Measurements from ENCODE around the gene DCAF7.
A peak's percentile ranks its signal among the peaks of the same experiment; 100 is the strongest.

DCAF7 gene

GRCh38 chr17:63631062-63631461 is 80.8 kb downstream of the DCAF7 start:
- DNase-seq (ENCODE audit: low read depth): no peak
- H3K4me3 ChIP-seq (ENCODE audit: low read length): no peak overlapping the region
- TF ChIP-seq CTCF (conservative IDR thresholded peaks at IDR 0.05; ENCODE audit: low read length): no peak

DNA sequence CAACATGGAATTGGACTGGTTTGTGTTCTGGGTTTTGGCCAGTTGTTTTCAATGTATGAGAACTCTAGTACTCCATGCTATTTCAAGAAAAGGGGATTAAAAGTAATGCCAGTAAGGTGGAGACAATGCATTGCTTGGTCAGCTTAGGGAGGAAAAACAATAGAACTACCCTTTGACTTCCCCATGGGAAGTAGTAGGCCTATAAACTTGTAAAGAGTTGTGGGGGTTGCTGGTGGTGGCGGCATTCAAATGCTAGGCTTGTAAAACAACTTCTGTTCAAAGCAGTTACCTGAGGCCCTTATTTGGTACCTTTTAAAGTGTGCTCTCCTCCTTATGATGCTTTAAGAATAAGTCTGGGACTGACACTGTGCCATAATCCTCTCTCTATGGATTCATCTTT is 81.3 kb downstream of the DCAF7 start:
- TF ChIP-seq CTCF (conservative IDR thresholded peaks at IDR 0.05; ENCODE audit: low read length): no peak
- DNase-seq (ENCODE audit: low read depth): no peak
- no peak overlapping the region for H3K4me3 ChIP-seq (ENCODE audit: low read length)

DNA sequence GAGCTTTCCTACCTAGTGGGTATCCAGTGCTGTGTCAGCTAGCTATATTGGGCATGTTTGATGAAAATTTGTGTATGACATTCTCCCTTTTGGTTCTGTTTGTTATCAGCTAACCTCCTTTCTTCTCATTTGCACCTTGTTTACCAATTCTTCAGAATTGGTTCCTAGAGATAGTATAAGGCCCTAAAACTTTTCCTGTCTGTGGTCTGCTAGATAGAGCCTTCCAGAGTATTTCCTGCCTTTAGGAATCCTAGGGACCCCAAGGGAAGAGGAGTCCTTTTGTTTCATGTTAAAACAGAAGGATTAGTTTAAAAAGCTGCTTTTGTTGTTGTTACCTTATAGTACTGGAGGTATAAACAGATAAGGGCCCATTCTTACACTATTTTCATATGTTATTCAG is 83.5 kb downstream of the DCAF7 start:
- no peak for TF ChIP-seq CTCF (conservative IDR thresholded peaks at IDR 0.05; ENCODE audit: low read length)
- H3K4me3 ChIP-seq (ENCODE audit: low read length): no peak overlapping the region
- DNase-seq (ENCODE audit: low read depth): no peak

GRCh38 chr17:63634163-63634562 is 83.9 kb downstream of the DCAF7 start:
- H3K4me3 ChIP-seq (ENCODE audit: low read length): no peak overlapping the region
- TF ChIP-seq CTCF (conservative IDR thresholded peaks at IDR 0.05; ENCODE audit: low read length): no peak
- no peak for DNase-seq (ENCODE audit: low read depth)

DNA sequence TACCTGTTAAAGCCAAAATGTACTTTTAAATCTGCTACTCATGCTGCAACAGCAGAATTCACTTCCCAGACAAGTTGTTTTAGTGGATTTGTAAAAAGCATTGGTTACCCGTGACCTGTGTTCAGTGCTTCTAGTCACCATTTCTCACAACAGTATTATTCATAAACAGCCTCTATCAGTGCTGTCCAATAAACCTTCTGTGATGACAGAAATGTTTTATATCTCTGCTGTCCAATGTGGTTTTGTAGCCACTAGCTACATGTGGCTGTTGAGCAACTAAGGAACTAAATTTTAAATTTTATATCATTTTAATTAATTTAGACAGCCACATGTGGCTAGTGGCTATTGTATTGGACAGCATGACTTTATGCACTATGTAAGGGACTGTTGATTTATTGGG is 84.5 kb downstream of the DCAF7 start:
- DNase-seq (ENCODE audit: low read depth): peak; percentile 66
- no peak for TF ChIP-seq CTCF (conservative IDR thresholded peaks at IDR 0.05; ENCODE audit: low read length)
- no peak overlapping the region for H3K4me3 ChIP-seq (ENCODE audit: low read length)

DNA sequence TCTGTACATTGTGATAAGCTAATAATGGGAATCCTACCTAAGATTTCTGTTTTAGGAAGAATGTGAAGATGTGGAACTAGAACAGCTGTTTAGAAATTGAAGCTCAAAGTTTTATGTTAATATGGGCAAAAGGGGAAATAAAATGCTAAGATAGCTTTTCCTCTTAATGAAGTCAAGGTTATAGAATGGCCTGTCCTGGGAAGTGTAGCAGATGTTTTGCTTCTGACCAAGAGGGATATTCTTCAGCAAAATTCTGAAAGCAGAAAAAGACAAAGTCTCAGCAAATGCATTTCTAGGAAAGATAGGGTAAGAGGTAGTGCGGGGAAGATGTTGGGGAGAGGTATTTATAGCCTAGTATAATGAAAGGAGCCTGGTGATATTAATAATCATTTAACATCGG is 85.0 kb downstream of the DCAF7 start:
- no peak for TF ChIP-seq CTCF (conservative IDR thresholded peaks at IDR 0.05; ENCODE audit: low read length)
- no peak for DNase-seq (ENCODE audit: low read depth)
- no peak overlapping the region for H3K4me3 ChIP-seq (ENCODE audit: low read length)

DNA sequence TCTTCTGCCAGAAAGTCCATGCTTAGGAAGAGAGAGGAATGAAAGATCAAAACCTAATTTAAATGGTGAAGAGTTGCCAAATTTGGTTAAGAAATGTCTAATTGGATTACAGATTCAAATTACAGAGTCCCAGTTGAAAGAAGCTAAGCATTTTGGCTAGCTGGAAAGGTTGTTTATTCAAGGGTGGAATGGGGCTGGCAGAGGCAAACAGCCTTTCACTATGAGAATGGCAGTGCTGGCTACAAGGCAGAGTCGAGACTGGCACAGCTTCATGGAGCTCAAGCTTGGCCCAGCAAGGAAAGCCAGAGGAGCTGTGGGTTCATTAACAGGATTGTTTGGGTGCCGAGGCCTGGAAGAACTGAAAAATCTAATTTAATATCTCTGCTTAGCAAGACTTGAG is 85.5 kb downstream of the DCAF7 start:
- DNase-seq (ENCODE audit: low read depth): no peak
- no peak for TF ChIP-seq CTCF (conservative IDR thresholded peaks at IDR 0.05; ENCODE audit: low read length)
- H3K4me3 ChIP-seq (ENCODE audit: low read length): no peak overlapping the region

All from AG10803 (cell line).